Neural progenitor cell (in vitro differentiated cells): ENCODE results near the gene CCSER1. TPM values are rescaled to one million over a fixed set of nuclear protein-coding genes. Genes with fewer than 3 reads are reported as not detected.
A peak's percentile ranks its signal among the peaks of the same experiment; 100 is the strongest.

ENCODE experiments used
- DNase-seq: peaks from one replicate; pipeline ENCODE4 v3.0.0-alpha.2; 2016; ENCODE audit warnings: low spot score
- H2AFZ ChIP-seq: fragments of 200-600 bp; sonication (generic); replicated peaks from 2 replicates; pipeline ENCODE4 v1.6.1; 2016; ENCODE audit warnings: antibody characterized with exemption
- H3F3A ChIP-seq: fragments of 200-600 bp; sonication (generic); 2 replicates; pipeline ENCODE4 v1.6.1; 2016; ENCODE audit warnings: antibody characterized with exemption, low read depth
- H3K27ac ChIP-seq: fragments of 200-600 bp; sonication (generic); 2 replicates; pipeline ENCODE4 v1.5.1; 2016; ENCODE audit warnings: mild to moderate bottlenecking
- H3K27me3 ChIP-seq: fragments of 200-600 bp; sonication (generic); 2 replicates; pipeline ENCODE4 v1.6.1; 2016; ENCODE audit warnings: mild to moderate bottlenecking, moderate library complexity
- H3K36me3 ChIP-seq: fragments of 200-600 bp; sonication (generic); 2 replicates; pipeline ENCODE4 v1.5.1; 2016
- H3K4me1 ChIP-seq: fragments of 200-600 bp; sonication (generic); 2 replicates; pipeline ENCODE4 v1.6.1; 2016; ENCODE audit warnings: mixed run types
- H3K4me2 ChIP-seq: fragments of 200-600 bp; sonication (generic); 2 replicates; pipeline ENCODE4 v1.6.1; 2016
- H3K4me3 ChIP-seq: fragments of 200-600 bp; sonication (generic); 2 replicates; pipeline ENCODE4 v1.5.1; 2016
- H3K79me2 ChIP-seq: fragments of 200-600 bp; sonication (generic); 2 replicates; pipeline ENCODE4 v1.6.1; 2016; ENCODE audit warnings: low read depth
- H3K9ac ChIP-seq: fragments of 200-600 bp; sonication (generic); 2 replicates; pipeline ENCODE4 v1.6.1; 2016
- H3K9me3 ChIP-seq: fragments of 200-600 bp; sonication (generic); 2 replicates; pipeline ENCODE4 v1.5.1; 2016; ENCODE audit warnings: low read depth
- H4K20me1 ChIP-seq: fragments of 200-600 bp; sonication (generic); 2 replicates; pipeline ENCODE4 v1.6.1; 2016; ENCODE audit warnings: low read depth
- H3K27ac Mint-ChIP-seq: 3 replicates; pipeline ENCODE4 v1.8.0; 2021; ENCODE audit warnings: mixed read lengths
- H3K27me3 Mint-ChIP-seq: 2 replicates; pipeline ENCODE4 v1.8.0; 2022; ENCODE audit warnings: low read depth, mild to moderate bottlenecking, inconsistent platforms, moderate library complexity, mixed read lengths; ENCODE audit not compliant: insufficient read depth
- H3K36me3 Mint-ChIP-seq: 3 replicates; pipeline ENCODE4 v1.8.0; 2021; ENCODE audit warnings: mixed read lengths
- H3K4me1 Mint-ChIP-seq: 3 replicates; pipeline ENCODE4 v1.8.0; 2021; ENCODE audit warnings: mixed read lengths
- H3K4me3 Mint-ChIP-seq: 3 replicates; pipeline ENCODE4 v1.8.0; 2021; ENCODE audit warnings: mild to moderate bottlenecking, moderate library complexity, mixed read lengths
- H3K9me3 Mint-ChIP-seq: 3 replicates; pipeline ENCODE4 v1.8.0; 2020; ENCODE audit warnings: mixed read lengths
- CTCF ChIP-seq: fragments of 200-600 bp; sonication (generic); IDR thresholded peaks from 2 replicates; pipeline ENCODE4 v1.5.1; 2017; ENCODE audit warnings: antibody characterized with exemption, mild to moderate bottlenecking
- EZH2 ChIP-seq: fragments of 200-600 bp; sonication (generic); IDR thresholded peaks from 2 replicates; pipeline ENCODE4 v1.6.1; 2017; ENCODE audit warnings: antibody characterized with exemption, mild to moderate bottlenecking, moderate library complexity
- EZH2phosphoT487 ChIP-seq: fragments of 200-600 bp; sonication (generic); IDR thresholded peaks from 2 replicates; pipeline ENCODE4 v1.6.1; 2017; ENCODE audit warnings: antibody characterized with exemption
- total RNA-seq: library from RNA; depleted of rRNA; stranded (reverse); fragments of >200 nt; gene quantifications from 2 replicates; pipeline ENCODE4 v1.2.3, GENCODE V29; 2015; ENCODE audit warnings: low replicate concordance

CCSER1 gene
- total RNA-seq, 1 donor from 2014 or later, result 0.77 TPM

DNA sequence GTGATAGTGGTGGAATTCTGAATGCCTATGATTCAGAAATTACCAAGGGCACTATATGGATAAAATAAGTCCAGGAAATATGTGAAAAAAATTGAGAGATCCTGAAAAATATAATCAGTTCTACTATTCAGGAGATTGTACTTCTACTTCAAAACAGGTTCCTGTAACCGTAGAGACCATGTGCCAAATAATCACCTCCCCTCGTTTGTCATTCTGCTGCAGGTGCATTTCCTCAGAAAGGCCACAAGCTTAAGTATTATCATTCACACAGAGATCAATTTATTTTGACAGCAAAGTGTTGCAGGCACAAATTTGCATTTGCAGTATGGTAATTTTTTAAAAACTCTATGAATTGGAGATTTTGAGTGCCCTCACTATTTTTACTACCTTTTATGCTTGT, 1000.0 kb downstream of the CCSER1 start:
- H3K27ac Mint-ChIP-seq, result no peak overlapping the region
- Histone ChIP-seq H3K9me3 (no peaks in the 10 kb centered on the region), H3K36me3 (no peaks in the 10 kb centered on the region), H3K4me3 (no peak overlapping the region), H3K9ac (no peak overlapping the region), H2AFZ (no peak overlapping the region), H3K27ac (no peak overlapping the region), H3K27me3 (no peaks in the 10 kb centered on the region), H4K20me1 (no peaks in the 10 kb centered on the region), H3K4me2 (no peak overlapping the region), H3K4me1 (peaks cover 2% of the 10 kb centered on the region), H3F3A (no peaks in the 10 kb centered on the region), H3K79me2 (no peaks in the 10 kb centered on the region)
- no peaks in the 10 kb centered on the region for H3K27me3 Mint-ChIP-seq
- H3K9me3 Mint-ChIP-seq, result no peaks in the 10 kb centered on the region
- H3K4me1 Mint-ChIP-seq, result peaks cover 11% of the 10 kb centered on the region
- H3K36me3 Mint-ChIP-seq, result no peaks in the 10 kb centered on the region
- no peak for DNase-seq
- TF ChIP-seq EZH2phosphoT487 (no peak), CTCF (no peak), EZH2 (no peak)
- no peak overlapping the region for H3K4me3 Mint-ChIP-seq

DNA sequence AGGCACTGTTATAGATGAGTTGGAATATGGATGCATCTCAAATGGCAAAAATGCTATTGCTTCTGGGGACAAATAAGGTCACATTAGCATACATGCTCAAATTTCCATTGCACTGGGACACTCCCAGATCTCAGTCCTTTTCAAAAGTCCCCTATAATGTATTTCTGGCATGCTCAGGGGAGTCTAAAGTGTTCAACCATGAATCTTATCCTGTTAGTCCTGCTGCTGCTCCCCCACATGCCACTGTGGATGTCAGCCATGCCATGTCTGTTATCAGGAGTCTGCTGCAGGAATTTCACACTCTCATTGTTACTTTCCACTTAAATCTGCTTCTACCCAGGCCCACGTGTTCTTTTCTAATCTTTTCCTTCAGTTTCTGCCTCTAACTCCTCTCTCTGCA, 1000.6 kb downstream of the CCSER1 start:
- no peak overlapping the region for H3K27ac Mint-ChIP-seq
- H3K27me3 Mint-ChIP-seq, result no peaks in the 10 kb centered on the region

DNA sequence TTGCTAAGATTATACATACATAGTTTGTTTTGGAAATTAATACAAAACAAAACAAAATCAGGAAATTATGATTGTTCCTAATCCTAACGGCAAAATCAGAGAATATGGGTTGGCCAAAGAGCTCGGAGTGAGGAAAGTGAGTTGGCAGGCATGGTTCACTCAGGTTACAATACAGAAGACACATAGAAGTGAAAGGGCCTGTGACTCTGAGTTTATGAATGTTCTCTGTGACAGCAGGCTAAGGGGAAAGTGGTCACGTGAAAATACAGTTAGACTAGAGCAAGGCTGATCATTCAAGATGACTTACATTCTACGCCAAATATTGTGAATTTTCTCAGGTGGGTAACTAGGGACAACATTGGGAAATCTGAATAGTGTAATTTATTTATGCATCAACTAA, 1001.3 kb downstream of the CCSER1 start:
- Histone ChIP-seq H3K9ac (no peak overlapping the region), H3K4me3 (no peak overlapping the region), H3K9me3 (no peaks in the 10 kb centered on the region), H3K4me2 (no peak overlapping the region), H3K4me1 (peaks cover 2% of the 10 kb centered on the region), H3F3A (no peaks in the 10 kb centered on the region), H3K27me3 (no peaks in the 10 kb centered on the region), H3K27ac (no peak overlapping the region), H4K20me1 (no peaks in the 10 kb centered on the region), H3K79me2 (no peaks in the 10 kb centered on the region), H3K36me3 (no peaks in the 10 kb centered on the region), H2AFZ (no peak overlapping the region)
- Mint-ChIP-seq H3K36me3 (no peaks in the 10 kb centered on the region), H3K4me1 (peaks cover 11% of the 10 kb centered on the region), H3K9me3 (no peaks in the 10 kb centered on the region), H3K27ac (no peak overlapping the region), H3K27me3 (no peaks in the 10 kb centered on the region), H3K4me3 (no peak overlapping the region)
- DNase-seq, result no peak
- TF ChIP-seq EZH2, result no peak
- TF ChIP-seq CTCF, result no peak
- no peak for TF ChIP-seq EZH2phosphoT487

More for the DNA sequence above, 1000.6 kb downstream of the CCSER1 start:
- no peak overlapping the region for H3K4me3 Mint-ChIP-seq
- Histone ChIP-seq H4K20me1 (no peaks in the 10 kb centered on the region), H3K27ac (no peak overlapping the region), H2AFZ (peak overlapping the region; percentile 37), H3K27me3 (no peaks in the 10 kb centered on the region), H3K36me3 (no peaks in the 10 kb centered on the region), H3K4me1 (peaks cover 2% of the 10 kb centered on the region), H3F3A (no peaks in the 10 kb centered on the region), H3K9me3 (no peaks in the 10 kb centered on the region), H3K79me2 (no peaks in the 10 kb centered on the region), H3K4me3 (no peak overlapping the region), H3K4me2 (no peak overlapping the region), H3K9ac (no peak overlapping the region)
- TF ChIP-seq EZH2phosphoT487 (no peak), CTCF (no peak), EZH2 (no peak)
- no peaks in the 10 kb centered on the region for H3K36me3 Mint-ChIP-seq
- H3K4me1 Mint-ChIP-seq, result peaks cover 11% of the 10 kb centered on the region
- H3K9me3 Mint-ChIP-seq, result no peaks in the 10 kb centered on the region
- peak; percentile 22 for DNase-seq
